NCI-H1092 treated with DMSO at 0.1 percent for 48 hours (cell line): ENCODE measurements around the gene C1QTNF9.
"Not testable (repeated sequence)": the region's sequence is repeated elsewhere in the genome, so short reads cannot be mapped to it uniquely, and the experiment has no call there.

Experiments used
- DNase-seq: peaks from one replicate; lab custom pipeline; 2025; lab: John Stamatoyannopoulos, UW

Gene C1QTNF9

GRCh38 chr13:24309300-24309699, at the start of gene C1QTNF9:
Gene C1QTNF9, plus strand, starts transcription at chr13:24309580. Its CDS starts 6,424 bp downstream, at chr13:24316004.
- not testable (repeated sequence) for DNase-seq

- DNase-seq = no peak
These were observed 47.8 kb upstream of the C1QTNF9 start for GRCh38 chr13:24261566-24261965.

- DNase-seq = no peak
These were observed 45.7 kb upstream of the C1QTNF9 start for GRCh38 chr13:24263632-24264031.

GRCh38 chr13:24264976-24265375, 44.4 kb upstream of the C1QTNF9 start:
- no peak for DNase-seq

GRCh38 chr13:24265453-24265852, 43.9 kb upstream of the C1QTNF9 start:
- DNase-seq = no peak

GRCh38 chr13:24267274-24267673, 42.1 kb upstream of the C1QTNF9 start:
- no peak for DNase-seq

GRCh38 chr13:24267801-24268200, 41.6 kb upstream of the C1QTNF9 start:
- DNase-seq = no peak

GRCh38 chr13:24269821-24270220, 39.6 kb upstream of the C1QTNF9 start:
- no peak for DNase-seq

GRCh38 chr13:24270639-24271141, 38.7 kb upstream of the C1QTNF9 start:
- no peak for DNase-seq

- DNase-seq = no peak
These were observed 38.2 kb upstream of the C1QTNF9 start for GRCh38 chr13:24271231-24271600.

GRCh38 chr13:24271601-24272451, 37.6 kb upstream of the C1QTNF9 start:
- no peak for DNase-seq

GRCh38 chr13:24272452-24273161, 36.8 kb upstream of the C1QTNF9 start:
- no peak for DNase-seq

- no peak for DNase-seq
These were observed 35.5 kb upstream of the C1QTNF9 start for GRCh38 chr13:24273926-24274325.

GRCh38 chr13:24274452-24275021, 34.8 kb upstream of the C1QTNF9 start:
- no peak for DNase-seq

- no peak for DNase-seq
These were observed 34.3 kb upstream of the C1QTNF9 start for GRCh38 chr13:24275041-24275440.

- no peak for DNase-seq
These were observed 33.1 kb upstream of the C1QTNF9 start for GRCh38 chr13:24276306-24276705.

GRCh38 chr13:24276861-24277260, 32.5 kb upstream of the C1QTNF9 start:
- no peak for DNase-seq

GRCh38 chr13:24277761-24278160, 31.6 kb upstream of the C1QTNF9 start:
- DNase-seq = no peak

- DNase-seq = no peak
These were observed 29.9 kb upstream of the C1QTNF9 start for GRCh38 chr13:24279327-24280110.

- no peak for DNase-seq
These were observed 28.7 kb upstream of the C1QTNF9 start for GRCh38 chr13:24280720-24281119.

GRCh38 chr13:24281188-24282008, 28.0 kb upstream of the C1QTNF9 start:
- no peak for DNase-seq
